Fibroblast of peridontal ligament (primary cell): ENCODE results near the gene MTR.
"Not testable (repeated sequence)": the region's sequence is repeated elsewhere in the genome, so short reads cannot be mapped to it uniquely, and the experiment has no call there.

Experiments used
- DNase-seq: peaks from one replicate; pipeline ENCODE4 v3.0.0-alpha.2; 2010; ENCODE audit errors: extremely low read depth

MTR gene

DNA sequence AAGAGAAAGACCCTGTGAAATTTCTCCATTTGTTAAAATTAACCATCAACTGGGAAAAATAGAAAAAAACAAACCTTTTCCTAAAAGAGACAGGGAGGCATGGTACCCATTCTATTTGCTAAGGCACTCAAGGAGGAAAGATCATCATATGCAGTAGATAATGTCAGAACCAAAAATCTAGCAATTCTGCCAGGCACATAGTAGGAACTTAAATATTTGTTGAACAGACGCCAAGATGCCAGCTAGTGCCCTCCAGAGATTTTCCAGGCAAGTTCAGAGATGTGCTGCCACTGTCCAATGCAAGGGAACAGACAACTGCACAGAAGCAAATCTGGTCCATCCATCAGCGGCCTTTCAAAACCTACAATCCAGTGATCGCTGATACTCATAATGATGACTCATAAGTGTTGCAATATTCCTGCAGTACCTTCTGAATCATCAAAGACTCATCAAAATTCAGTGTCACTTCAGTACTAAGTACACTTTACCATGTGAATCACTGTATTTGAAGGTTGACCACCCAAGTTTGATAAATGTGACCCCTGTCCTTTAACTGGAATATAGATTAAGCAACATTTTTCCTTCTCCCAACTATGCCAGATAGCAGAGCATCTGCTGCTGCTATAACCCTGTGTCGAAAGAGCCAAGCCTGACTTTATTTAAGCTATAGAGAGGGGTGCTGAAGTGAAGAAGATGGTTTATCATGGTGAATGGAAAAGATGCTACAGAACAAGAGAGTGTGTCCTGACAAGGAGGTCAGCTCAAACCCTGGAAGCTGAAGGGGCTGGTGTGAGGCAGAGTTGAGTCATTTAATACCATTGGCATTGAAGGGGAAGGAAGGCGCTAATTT lies 110.0 kb downstream of the MTR start:
- DNase-seq = peak; percentile 58

DNA sequence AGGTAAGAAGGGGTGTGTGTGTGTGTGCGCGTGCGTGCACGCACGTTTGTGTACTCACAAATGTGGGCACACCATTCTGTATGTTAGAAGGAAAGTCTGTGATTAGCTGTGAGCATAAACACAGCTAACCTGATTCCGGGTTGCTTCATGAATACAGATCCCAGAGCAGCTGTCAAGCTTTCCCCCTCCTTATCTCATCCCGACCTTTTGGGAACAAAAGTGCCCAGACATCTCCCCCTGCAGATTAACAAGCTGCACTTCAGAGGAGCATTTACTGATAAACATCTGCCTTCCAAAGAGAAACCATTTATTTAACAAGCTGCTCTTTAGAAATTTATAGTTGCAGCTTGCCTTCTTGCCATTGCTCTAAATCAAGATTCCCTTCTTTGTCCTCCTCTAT lies 112.1 kb downstream of the MTR start:
- no peak for DNase-seq

DNA sequence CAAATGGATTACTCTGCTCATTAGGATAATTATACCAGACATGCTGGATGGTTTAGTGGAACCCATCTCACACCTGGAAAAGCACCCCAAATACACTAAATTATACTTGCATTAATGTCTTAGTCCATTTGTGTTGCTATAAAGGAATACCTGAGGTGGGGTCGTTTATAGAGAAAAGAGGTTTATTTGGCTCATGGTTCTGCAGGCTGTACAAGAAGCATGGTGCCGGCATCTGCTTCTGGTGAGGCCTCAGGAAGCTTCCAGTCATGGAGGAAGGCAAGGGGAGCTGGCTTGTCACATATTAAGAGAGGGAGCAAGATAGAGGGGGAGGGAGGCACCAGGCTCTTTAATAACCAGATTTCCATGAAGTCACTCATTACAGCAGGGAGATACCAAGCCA lies 113.6 kb downstream of the MTR start:
- DNase-seq = no peak

DNA sequence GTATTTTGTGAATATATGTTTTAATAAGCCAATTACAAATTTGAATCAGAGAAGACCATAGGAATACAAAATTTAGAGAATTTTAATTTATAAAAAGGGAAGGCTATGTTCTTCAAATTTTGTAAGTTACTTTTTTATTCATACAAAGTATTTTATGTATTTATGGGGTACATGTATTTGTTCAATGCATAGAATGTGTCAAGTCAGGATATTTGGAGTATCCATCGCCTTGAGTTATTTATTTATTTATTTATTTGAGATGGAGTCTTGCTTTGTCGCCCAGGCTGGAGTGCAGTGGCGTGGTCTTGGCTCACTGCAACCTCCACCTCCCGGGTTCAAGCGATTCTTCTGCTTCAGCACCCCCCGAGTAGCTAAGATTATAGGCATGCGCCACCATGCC lies 116.0 kb downstream of the MTR start:
- DNase-seq = not testable (repeated sequence)

DNA sequence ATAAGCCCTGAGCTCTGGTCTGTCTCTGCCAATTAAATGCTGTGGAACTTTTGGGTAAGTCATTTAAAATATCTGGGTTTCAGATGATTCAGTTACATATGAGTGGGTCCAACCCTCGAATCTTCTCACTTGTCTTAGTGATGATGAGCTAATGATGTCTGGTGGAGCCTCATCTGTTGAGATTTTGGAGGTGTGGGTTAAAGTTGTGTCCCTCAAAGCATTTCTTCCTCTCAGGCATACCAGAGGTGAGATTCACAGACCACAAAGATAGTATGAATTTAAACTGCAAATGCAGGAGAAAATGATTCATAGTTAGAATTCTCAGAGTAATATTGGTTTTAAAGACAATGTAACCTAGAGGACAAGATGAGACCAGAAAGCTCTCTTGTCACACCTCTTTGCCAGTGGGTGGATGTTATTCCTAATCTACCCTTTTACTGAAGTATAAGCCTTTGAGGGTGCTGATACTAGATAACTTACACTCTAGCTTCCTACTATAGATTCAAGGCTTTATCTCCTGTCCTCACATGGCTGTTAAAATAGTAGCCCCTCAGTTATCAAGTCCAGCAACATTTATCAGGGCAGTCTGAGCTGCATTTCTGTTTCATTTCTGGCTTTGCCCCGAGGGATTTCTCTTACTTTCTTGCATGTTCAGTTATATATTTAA lies 118.4 kb downstream of the MTR start:
- no peak for DNase-seq

DNA sequence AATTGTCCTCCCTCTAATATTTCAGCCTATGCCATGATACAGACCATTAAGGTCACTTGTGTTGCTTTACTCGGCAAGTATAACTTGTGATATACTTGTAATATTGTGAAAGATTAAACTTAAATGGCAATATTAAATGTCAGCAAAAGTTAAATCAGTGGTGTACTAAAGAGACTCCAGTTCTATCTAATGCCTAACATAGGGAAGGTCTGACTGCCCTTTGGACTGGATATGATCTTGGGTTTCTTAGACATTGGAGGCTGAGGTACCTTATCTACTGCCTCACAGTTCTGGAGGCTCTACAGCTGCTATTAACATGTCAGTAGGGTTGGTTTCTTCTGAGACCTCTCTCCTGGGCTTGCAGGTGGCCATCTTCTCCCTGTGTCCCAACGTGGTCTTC lies 119.3 kb downstream of the MTR start:
- DNase-seq = no peak

DNA sequence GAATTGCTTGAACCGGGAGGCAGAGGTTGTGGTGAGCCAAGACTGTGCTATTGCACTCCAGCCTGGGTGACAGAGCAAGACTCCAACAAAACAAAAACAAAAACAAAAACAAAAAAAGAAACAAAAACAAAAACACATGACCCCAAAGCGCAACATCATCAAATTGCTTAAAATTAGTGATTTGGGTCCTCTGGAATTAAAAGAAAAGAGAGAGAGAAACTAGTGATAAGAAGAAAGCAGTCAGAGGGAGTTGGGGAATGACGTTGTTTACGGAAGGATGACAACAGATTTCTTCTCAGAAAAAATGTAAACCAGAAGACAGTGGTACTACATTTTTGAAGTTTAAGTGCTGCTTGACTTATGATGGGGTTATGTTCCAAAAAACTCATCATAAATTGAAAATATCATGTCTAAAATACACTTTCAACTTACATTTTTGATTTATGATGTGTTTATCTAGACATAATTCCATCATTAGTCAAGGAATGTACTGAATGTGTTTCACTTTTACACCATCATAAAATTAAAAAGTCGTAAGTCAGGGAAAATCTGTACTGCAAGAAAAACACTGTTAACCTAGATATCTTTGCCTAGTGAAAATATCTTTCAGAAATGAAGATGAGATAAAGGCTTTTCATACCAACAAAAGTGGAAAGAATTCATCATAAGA lies 121.2 kb downstream of the MTR start:
- DNase-seq = no peak

DNA sequence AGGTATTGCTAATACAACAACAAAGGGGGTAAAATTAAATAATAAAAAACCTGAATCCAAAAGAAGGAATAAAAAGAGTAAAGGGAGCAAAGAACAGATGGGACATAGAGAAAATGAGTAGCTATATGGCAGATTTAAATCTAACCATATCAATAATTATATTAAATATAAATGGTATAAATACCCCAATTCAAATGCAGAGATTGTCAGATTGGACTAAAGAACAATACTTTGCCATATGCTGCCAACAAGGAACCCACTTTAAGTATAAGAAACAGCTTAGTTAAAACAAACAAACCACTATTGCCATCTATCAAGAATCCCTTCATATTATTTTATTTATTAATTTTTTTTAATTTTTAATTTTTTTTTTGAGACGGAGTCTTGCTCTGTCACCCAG lies 122.4 kb downstream of the MTR start:
- DNase-seq = no peak

DNA sequence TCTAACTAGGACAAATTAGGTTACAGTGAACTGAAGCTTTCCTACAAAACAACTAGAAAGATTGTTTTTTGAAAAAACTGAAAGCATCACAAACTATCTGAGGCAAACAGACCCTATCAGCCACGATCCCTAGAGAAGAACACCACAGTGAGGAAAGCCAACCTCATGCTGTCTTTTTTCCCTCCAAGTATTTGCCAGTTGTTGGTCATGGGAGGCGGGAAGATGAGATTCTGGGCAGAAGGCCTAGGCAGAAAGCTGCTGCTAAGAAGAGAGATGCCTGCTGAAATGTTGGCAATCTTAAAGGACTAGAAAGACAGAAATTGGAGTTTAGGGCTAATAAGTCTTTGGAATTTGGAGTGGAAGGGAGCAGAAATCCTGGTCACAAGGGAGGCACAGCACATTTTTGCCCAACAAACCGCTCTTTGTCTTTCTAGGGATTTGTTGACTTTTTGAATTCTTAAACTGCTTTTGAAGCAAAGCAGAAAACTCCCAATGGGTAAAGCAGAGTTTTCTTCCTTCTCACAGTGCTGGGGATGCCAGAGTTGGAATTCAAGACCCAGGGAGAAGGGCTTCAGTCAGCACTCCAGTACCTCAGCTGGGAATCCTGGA lies 125.3 kb downstream of the MTR start:
- DNase-seq = no peak

DNA sequence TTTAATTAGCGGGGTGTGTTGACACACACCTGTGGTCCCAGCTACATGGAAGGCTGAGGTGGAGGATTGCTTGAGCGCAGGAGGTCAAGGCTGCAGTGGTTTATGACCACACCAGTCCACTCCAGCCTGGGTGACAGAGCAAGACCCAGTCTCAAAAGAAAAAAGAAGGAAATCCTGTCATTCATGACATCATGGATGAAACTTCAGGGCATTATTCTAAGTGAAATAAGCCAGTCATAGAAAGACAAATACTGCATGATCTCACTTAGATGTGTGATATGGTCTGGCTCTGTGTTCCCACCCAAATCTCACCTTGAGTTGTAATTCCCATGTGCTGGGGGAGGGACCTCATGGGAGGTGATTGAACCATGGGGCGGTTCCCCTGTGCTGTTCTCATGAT lies 126.5 kb downstream of the MTR start:
- no peak for DNase-seq

DNA sequence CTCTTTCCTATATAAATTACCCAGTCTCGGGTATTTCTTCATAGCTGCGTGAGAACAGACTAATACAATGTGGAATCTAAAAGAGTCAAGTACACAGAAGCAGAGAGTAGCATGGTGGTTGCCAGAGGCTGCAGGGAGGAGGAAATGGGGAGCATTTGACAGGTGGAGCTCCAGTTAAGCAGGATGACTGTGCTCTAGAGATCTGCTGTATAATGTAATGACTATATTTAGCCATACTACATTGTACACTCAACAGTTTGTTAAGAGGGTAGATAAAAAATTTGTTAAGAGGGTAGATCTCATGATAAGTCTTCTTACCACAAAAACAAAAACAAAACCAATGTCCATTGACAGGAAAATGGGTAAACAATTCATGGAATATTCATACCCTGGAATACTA lies 127.1 kb downstream of the MTR start:
- DNase-seq = no peak

DNA sequence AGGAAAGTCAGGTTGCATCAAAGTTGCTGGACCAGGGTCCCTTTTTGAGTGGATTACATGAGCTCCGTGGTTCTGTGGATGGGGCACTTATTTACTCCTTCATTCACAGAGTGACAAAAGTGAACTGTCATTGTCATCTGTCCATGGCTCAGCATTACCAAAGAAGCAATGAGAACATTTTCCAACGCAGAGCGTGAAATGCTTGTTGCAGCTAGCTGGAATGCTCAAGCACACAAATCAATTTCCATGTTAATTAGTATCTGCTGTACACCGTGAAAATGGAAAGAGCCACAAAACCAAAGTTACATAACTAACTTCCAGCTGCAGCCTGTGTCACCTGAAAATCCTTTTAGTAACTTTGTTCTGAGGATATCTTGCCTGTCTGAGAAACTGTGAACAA lies 130.3 kb downstream of the MTR start:
- no peak for DNase-seq

DNA sequence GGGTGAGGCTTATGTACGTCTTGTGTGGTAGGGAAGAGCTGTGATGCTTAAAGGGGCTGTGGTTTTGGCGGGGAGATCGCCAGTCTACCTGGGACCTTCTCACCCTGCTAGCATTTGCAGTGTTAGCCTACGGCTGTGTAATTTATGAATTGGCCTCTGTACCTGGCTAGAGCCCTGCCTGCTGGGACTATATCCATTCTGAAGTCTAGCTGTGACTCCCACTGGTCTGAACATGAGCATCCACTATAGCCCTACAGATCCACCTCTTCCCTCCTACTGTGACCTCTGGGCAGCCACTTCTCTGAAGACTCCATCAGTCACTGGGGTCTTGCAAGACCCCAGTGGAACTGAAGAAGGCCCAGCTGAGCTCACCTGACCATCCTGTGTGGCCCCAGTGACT lies 135.4 kb downstream of the MTR start:
- no peak for DNase-seq

DNA sequence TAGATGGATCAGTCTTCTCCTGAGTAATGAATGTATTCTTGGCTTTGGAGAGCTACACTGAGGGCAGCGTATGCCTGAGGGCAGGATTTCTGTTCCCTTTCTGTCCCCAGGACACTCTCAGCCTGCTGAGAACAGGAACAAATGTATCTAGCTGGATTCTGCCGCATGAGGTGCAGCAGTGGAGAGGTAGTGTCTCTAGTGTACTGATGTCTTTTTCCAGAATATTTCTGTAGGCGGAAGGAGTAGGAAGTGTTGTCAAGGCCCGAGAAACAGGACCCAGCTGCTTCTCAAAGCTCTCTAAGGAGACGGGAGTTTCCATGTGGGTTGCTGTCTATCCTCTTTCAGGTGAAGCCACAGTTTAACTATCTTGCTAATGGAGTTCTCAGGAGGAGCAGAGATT lies 143.7 kb downstream of the MTR start:
- DNase-seq = no peak

DNA sequence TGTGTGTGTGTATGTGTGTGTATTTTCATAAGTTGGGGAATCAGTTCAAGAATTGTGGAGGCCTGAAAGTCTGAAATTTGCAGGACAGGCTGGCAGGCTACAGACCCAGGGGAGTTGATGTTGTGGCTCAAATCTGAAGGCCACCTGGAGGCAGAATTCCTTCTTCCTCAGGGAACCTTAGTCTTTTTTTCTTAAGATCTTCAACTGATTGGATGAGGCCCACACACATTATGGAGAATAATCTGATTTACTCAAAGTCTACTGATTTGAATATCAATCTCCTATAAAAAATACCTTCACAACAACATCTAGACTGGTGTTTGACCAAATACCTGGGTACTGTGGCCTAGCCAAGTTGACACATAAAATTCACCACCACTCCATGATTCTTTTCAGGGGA lies 147.3 kb downstream of the MTR start:
- no peak for DNase-seq

DNA sequence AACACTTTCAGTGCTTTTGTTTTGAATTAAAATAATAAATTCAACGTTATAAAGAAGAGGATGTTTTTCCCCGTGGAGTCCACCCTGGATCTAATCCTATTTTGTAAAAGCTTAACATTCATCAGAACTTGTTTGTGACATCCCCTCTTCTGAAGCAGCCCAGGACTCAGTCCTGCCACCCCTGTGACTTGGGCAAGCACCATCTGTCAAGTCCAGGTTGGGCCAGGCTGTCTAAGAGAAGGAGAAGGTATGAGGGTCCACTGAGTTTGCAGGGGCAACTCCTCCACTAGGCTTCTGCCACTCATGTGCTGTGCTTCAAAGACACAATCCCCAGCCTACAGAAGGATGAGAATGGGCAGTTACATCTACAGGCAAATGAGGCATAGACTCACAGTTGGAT lies 149.5 kb downstream of the MTR start:
- no peak for DNase-seq

DNA sequence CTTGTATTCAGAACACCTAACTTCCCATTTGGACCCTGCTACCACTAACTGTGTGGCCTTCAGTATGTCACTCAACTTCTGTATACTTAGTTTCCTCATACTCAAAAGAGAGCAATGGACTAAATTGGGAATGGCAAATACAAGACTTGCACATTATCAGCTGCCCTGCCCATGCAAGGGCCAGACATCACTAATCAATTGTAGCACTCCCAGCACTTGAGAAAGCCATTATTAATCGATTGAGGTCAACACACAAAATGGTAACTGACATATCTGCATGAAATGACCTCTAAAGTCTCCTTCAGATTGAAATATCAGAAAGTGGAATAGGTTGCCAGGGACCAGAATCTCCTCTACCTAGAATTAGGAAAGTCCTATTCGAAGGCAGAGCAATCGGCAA lies 149.9 kb downstream of the MTR start:
- DNase-seq = no peak

DNA sequence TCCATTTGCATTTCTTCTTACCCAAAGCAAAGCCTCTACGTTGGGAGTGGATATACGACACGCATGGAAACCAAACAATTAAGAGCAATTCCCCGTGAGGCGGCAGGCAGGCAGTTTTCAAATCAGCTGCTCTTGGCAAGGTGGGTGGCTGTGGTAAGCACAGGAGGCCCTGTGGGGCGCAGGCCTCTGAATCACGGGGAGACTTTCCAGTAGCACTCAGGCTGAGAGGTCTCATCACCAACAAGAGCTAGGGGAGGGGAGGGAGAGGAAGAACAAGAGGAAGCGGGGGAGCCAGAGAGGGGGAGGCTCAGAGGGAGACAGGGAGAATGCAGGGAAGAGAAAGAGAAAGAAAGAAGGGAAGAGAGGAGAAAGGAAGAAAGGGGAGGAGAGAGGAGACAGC lies 152.7 kb downstream of the MTR start:
- no peak for DNase-seq

DNA sequence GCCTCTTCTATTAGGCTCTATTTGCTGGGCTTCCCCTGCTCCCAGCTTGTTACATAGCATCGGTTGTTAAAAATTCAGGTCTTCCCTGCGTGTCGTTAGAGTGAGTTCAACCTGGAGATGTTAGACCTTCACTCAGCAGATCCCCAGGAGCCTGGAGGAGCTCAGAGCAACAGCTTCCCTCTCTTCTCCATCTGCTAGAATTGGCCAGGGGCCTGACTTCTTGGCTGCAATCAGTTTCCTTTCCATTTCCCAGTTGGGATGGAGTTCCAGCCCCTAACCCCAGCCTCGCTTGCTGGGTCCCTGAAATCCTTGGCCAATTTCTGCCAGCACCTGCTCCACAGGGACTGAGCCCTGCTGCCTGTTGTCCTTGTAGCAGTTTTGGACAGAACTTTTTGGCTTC lies 153.3 kb downstream of the MTR start:
- DNase-seq = no peak

DNA sequence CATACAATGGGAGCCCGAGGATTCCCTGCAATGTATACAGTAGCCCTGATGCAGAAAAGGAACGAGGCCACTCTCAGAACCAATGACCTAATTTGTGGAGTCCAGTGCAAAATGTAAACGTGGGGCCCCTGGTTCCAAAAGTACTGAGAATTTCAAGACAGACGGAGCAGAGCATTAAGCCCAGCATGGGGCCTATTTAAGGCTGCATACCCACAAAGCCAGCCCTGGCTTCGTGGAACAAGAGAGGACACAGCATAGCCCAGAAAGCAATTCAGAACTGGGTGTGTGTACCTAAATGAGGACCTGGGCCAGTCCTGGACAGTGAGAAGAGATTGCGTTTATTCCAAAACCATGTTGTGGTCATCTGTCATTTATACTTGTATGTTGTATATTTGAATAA lies 153.9 kb downstream of the MTR start:
- DNase-seq = no peak

DNA sequence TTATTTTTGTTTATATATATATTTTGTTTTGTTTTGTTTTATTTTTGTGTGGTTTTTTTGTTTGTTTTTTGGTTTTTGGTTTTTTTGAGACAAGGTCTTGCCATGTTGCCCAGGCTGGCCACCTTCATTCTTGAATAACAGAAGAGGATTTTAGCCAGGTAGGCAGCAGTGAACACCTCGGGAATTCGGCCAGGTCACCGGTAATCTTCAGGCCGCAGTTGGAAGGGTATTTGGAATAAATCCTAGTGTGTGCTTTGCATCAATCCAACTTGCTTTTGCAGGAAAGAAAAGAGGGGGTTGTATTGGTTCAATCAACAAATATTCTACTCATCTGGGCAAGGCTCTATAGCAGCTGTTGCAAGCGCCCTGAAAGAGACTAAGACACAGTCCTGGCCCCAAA lies 155.3 kb downstream of the MTR start:
- no peak for DNase-seq

DNA sequence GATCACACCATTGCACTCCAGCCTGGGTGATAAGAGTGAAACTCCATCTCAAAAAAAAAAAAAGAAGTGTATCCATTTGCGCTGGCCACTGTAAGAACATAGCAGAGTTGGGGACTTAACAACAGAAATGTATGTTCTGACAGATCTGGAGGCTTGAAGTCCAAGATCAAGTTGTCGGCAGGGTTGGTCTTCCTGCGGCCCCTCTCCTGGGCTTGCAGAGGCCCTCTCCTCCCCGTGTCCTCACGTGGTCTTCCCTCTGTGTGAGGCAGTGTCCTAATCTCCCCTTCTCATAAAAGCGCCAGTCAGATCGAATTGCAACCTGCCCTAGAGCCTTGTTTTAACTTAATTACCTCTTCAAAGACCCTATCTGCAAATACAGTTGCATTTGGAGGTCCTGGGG lies 156.6 kb downstream of the MTR start:
- DNase-seq = no peak
